Stimulated activated CD4-positive, alpha-beta T cell treated with anti-CD3 and anti-CD28 coated beads, Interleukin-15, amount 100 ng/mL, for 48 hours (primary cell): ENCODE results near the gene PHACTR1.

ENCODE experiments used
- DNase-seq, 2 donors: peaks; one replicate each; pipeline ENCODE4 v3.0.0-alpha.2; 2020; ENCODE audit warnings: low read depth in 2 of 2

The PHACTR1 gene

GRCh38 chr6:12991435-12991834, 274.9 kb downstream of the PHACTR1 start:
- no peak for DNase-seq

DNA sequence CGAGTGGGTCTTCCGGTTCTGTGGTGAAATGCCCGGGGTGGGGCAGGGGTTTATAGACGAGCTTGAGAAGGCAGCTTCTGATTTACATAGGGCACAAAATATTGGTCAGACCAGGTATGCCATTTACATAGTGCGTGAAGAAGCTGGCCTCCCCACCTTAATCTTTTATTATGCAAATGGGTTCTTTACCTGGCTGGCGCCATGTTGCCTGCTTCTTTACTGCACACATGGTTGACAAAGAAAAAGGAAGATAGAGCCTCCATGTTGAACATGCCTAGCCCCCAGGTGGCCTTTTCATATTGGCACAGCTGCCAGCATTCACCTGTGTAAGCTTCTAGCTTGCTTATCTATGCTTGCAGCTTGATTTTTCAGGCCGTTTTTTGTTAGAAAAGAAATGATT, 276.2 kb downstream of the PHACTR1 start:
- DNase-seq = no peak

DNA sequence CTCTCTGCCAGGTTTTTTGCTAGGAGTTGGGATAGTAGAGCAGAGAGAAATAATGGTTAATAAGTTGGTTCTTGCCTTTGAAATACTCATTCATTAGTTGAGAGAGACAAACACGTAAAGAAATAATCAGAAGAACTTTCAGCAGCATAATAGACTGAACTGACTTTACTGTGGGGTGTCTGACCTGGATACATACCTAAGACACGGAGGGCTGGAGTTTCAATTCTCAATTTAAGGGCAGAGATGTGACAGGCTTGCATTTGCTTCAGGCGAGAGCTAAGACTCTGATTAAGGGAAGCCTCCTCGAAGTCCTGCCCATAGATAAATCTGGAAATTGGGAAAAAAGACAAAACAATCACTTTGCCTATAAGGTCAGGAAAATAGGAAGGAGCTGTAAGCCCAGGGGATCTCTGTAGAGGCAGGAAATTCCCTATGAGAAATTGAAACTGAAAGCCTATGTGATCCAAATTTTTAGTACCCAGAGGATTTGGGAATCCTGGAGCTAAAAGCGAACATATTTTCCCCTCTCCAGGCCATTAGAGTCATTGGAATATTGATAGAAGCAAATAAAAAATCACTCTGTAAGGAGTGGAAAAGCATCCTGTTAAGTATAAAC, 276.8 kb downstream of the PHACTR1 start:
- DNase-seq = no peak

DNA sequence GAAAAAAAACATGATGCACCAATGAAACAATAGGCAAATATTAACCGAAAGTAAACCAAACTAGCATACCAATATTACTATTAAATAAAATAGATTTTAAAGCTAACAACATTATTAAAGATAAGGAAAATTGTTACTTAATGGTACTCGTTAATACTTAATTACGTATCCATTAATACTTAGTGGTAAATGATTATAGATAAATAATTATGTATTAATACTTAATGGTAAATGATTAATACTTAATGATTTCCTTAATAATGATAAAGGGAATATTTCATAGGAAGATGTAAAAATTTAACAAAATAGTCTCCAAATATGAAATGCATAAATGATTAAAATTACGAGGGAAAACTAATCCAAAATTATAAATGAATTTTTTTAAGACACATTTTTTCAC, 278.9 kb downstream of the PHACTR1 start:
- DNase-seq = no peak

- DNase-seq = no peak
Measured at GRCh38 chr6:13000537-13000936, 284.0 kb downstream of the PHACTR1 start.

DNA sequence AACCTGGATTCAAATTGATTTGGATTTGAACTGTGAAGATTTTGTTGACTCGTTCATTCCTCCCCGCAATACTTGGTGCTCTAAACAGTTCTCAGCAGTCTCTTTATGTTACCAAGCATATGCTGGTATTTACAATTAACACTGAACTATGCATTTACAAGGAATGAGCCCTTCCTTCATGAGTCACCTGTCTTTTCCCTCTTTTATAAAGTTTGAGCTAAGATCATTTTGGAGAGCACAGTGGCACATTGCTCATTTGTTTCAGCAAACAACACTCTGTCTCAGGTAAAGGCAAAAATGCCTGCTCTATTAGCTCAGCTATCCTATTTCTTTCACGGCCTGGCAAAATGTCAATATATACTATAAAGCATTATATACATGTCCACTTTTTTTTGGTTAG, 285.4 kb downstream of the PHACTR1 start:
- no peak for DNase-seq

GRCh38 chr6:13004601-13005000, 288.0 kb downstream of the PHACTR1 start:
- no peak for DNase-seq

- DNase-seq = no peak
Measured at GRCh38 chr6:13005994-13006393, 289.4 kb downstream of the PHACTR1 start.

DNA sequence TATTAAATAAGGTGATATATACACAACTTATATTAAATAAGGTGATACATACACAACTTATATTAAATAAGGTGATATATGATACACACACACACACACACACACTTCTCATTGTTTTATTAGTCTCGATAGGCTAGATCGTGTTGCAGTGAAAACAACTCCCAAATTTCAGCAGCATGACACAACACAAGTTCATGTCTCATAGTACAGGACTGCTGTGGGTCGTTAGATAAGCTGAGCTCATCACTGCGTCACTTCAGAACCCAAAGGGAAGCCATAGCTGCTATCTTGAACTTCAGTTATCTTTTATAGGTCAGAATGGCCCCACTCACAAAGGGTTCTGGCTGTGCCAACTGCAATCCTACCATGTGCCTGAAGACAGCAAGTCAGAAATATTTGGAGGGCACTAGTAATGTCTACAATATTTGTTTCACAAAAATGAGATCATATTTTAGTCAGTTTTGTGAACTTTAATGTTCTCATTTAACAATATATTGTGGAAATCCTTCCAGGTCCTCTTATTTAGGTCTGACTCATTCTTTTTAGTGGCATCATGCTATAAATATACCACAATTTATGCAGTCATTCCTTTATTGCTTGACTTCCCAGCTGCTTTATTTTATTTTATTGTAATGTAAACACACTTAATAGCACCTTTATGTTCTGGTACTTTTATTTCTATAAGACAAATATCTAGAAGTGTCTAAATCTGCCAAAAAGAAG, 290.2 kb downstream of the PHACTR1 start:
- no peak for DNase-seq

GRCh38 chr6:13007744-13008143, 291.2 kb downstream of the PHACTR1 start:
- DNase-seq = no peak

DNA sequence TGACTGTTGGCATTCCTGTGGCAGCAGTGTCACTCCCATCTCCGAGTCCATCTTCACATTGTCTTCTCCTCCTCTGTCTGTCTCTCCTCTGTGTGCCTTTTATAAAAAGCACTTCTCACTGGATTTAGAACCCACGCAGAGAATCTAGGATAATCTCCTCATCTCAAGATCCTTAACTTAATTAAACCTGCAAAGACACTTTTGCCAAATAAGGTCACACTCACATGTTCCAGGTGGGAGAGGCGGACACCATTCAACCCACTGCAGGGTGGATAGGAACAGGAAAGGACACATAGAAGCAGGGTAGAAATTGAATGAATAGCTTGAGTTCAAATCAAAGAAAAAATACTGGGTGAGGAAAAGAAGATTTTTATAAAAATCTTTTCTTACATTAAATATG, 292.5 kb downstream of the PHACTR1 start:
- no peak for DNase-seq

GRCh38 chr6:13009461-13009860, 292.9 kb downstream of the PHACTR1 start:
- no peak for DNase-seq

- no peak for DNase-seq
Measured at GRCh38 chr6:13011612-13012146, 295.1 kb downstream of the PHACTR1 start.

GRCh38 chr6:13012296-13012695, 295.7 kb downstream of the PHACTR1 start:
- no peak for DNase-seq

GRCh38 chr6:13012977-13013680, 296.6 kb downstream of the PHACTR1 start:
- no peak for DNase-seq

- DNase-seq = no peak
Measured at GRCh38 chr6:13013681-13014503, 297.3 kb downstream of the PHACTR1 start.

DNA sequence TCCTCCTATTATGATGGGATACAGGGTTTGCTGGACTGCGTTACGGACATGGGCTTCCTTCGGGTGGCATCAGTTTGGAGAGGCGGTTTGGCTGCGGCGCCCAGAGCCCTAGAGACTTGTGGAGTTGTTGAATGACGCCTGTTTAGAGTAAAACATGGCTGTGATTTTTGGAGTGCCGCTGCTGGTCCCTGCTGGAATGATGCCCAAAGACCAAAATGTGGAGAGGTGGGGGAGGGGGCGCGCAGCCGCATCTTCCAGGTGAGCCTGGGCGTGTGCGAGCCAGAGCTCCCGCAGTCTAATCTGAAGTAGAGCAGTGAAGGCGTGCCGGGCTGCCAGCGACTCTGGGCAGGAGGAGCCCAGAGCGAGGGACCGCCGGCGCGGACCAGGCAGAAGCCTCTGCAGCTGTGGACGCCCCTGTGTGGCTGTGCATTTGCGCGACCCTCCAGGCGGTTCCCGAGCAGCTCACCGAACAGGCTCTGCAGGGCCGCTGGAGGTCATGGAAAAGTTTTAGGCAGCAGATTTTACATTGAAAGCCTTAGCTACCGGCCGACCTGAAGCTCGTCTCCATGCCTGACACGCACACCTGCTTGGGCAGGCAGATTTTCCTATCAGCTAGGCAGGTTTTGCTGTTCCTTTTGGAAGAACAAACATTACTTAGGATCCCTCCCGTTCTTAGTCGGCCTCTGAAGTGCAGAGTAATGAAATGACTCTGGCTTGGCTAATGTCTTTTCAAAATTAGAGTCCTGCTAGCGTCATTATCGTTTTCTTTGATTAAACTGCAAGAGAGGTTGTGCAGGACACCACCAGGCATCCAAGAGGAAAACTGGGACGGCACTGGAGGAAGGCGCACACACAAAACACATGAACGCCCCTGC, 298.2 kb downstream of the PHACTR1 start:
- DNase-seq = no peak

DNA sequence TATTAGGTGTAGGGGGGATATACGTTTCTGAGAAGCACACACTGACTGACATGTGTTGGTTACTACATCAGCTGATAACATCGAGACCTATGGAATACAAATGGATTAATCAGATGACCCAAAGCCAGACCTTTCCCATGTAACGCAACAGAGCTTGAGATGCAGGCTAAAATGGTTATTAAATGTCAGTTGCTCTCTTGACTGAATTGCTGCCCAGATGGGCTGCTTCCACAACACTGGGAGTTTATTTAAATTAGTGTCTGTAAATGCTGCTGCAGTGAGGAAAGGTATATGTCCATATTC, 298.8 kb downstream of the PHACTR1 start:
- DNase-seq = no peak

- DNase-seq = no peak
Measured at GRCh38 chr6:13024616-13025015, 308.0 kb downstream of the PHACTR1 start.

DNA sequence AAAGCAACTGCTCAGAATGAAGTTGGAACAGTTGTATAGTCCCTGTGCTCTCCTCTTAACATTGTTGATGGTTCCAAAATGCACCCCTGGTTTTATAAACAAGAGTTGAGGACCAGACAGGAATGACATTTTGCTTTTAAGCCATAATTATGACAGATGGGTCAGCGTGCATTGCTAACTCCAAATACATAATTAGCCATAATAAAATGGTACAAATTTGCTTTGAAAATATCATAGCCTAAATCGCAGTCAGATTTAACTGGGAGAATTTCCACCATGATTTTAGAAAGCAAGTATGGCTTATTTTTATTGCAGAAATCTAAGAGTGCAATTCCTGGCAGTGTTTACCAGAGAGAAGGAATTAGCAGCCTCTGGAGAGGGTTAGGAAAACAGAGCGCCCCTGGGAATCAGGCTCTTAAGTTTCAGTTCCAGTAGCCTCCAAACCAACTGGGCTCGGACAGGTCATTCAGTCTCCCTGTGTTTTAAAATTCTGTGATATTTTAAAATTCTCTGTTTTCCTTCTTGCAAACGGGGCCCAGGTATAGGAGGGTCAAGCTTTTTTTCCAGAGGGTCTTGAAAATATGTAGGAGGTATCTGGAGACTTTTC, 309.4 kb downstream of the PHACTR1 start:
- no peak for DNase-seq

DNA sequence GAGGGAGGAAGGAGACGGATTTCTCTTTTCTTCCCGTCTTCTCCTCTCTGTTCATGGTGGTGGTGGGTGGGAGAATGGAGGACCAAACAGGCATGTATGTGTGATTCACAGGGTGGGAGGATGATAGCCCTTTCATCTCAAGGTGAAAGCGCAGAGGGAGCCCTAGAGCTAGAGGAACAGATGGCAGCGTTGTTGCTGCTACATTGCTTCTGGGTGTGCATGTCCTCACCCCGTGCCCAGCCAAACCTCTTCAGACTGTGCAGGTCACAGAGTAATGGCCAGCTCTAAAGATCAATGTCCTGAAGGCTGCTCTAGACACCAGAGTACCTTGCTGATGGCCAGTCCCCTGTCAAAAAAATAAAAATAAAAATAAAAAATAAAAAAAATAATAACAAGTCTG, 310.0 kb downstream of the PHACTR1 start:
- DNase-seq = no peak
